GM23338 (cell line): ENCODE data around the gene ZPBP2. TPM values are rescaled to one million over a fixed set of nuclear protein-coding genes. Genes with fewer than 3 reads are reported as not detected.

ENCODE experiments used
- ATAC-seq: fragments of 200-7000 bp; cut with Tn5 transposase; 3 replicates; pipeline ENCODE4 v1.9.1; 2020
- DNase-seq: peaks from one replicate; pipeline ENCODE4 v3.0.0-alpha.2; 2015; ENCODE audit warnings: low spot score
- H2AFZ ChIP-seq: fragments of 200-600 bp; sonication (generic); 2 replicates; pipeline ENCODE4 v1.8.0; 2016; ENCODE audit warnings: antibody characterized with exemption, mild to moderate bottlenecking, moderate library complexity
- H3F3A ChIP-seq: fragments of 200-600 bp; sonication (generic); replicated peaks from 2 replicates; pipeline ENCODE4 v1.8.0; 2017; ENCODE audit warnings: antibody characterized with exemption, mixed run types, low read depth
- H3K27ac ChIP-seq: fragments of 200-600 bp; sonication (generic); 2 replicates; pipeline ENCODE4 v1.6.1; 2016; ENCODE audit warnings: low read depth
- H3K27me3 ChIP-seq: fragments of 200-600 bp; sonication (generic); 2 replicates; pipeline ENCODE4 v1.8.0; 2016; ENCODE audit warnings: mild to moderate bottlenecking, mixed run types, moderate library complexity; ENCODE audit not compliant: insufficient read depth
- H3K36me3 ChIP-seq: fragments of 200-600 bp; sonication (generic); 2 replicates; pipeline ENCODE4 v1.8.0; 2016; ENCODE audit warnings: mild to moderate bottlenecking; ENCODE audit not compliant: insufficient read depth
- H3K4me1 ChIP-seq: fragments of 200-600 bp; sonication (generic); 2 replicates; pipeline ENCODE4 v1.8.0; 2016; ENCODE audit warnings: mild to moderate bottlenecking, moderate library complexity; ENCODE audit not compliant: insufficient read depth
- H3K4me2 ChIP-seq: fragments of 200-600 bp; sonication (generic); 2 replicates; pipeline ENCODE4 v1.7.1; 2017; ENCODE audit warnings: mixed run types
- H3K4me3 ChIP-seq: fragments of 200-600 bp; sonication (generic); 2 replicates; pipeline ENCODE4 v1.6.1; 2016; ENCODE audit warnings: mixed run types
- H3K79me2 ChIP-seq: fragments of 200-600 bp; sonication (generic); replicated peaks from 2 replicates; pipeline ENCODE4 v1.8.0; 2017; ENCODE audit warnings: mild to moderate bottlenecking; ENCODE audit not compliant: insufficient read depth
- H3K9me2 ChIP-seq: fragments of 200-600 bp; sonication (generic); 2 replicates; pipeline ENCODE4 v1.8.0; 2017; ENCODE audit not compliant: insufficient read depth
- H4K20me1 ChIP-seq: fragments of 200-600 bp; sonication (generic); replicated peaks from 2 replicates; pipeline ENCODE4 v1.8.0; 2017; ENCODE audit warnings: mild to moderate bottlenecking; ENCODE audit not compliant: insufficient read depth
- H3K27ac Mint-ChIP-seq: 2 replicates; pipeline ENCODE4 v1.8.0; 2020; ENCODE audit warnings: inconsistent platforms, mild to moderate bottlenecking, moderate library complexity, mixed read lengths
- H3K27me3 Mint-ChIP-seq: 3 replicates; pipeline ENCODE4 v1.8.0; 2022; ENCODE audit warnings: low read depth, mild to moderate bottlenecking, moderate library complexity, mixed read lengths, inconsistent platforms; ENCODE audit not compliant: insufficient read depth, poor library complexity
- H3K36me3 Mint-ChIP-seq: 3 replicates; pipeline ENCODE4 v1.8.0; 2021; ENCODE audit warnings: low read depth, mild to moderate bottlenecking, inconsistent platforms, moderate library complexity, mixed read lengths
- H3K4me1 Mint-ChIP-seq: 3 replicates; pipeline ENCODE4 v1.8.0; 2020; ENCODE audit warnings: mild to moderate bottlenecking, inconsistent platforms, mixed read lengths
- H3K4me3 Mint-ChIP-seq: 3 replicates; pipeline ENCODE4 v1.8.0; 2021; ENCODE audit warnings: moderate library complexity, mild to moderate bottlenecking, inconsistent platforms, mixed read lengths
- H3K9me3 Mint-ChIP-seq: 3 replicates; pipeline ENCODE4 v1.8.0; 2020; ENCODE audit warnings: moderate library complexity, mild to moderate bottlenecking, inconsistent platforms, mixed read lengths
- CREB1 ChIP-seq: fragments of 250-450 bp; sonication (Bioruptor Pico); IDR thresholded peaks from 2 replicates; pipeline ENCODE4 v1.5.0; 2020; ENCODE audit warnings: low read depth, mild to moderate bottlenecking, moderate library complexity
- EZH2 ChIP-seq: fragments of 200-600 bp; sonication (generic); IDR thresholded peaks from one replicate; pipeline ENCODE4 v1.8.0; 2017; ENCODE audit warnings: antibody characterized with exemption, mild to moderate bottlenecking, low read depth; ENCODE audit not compliant: unreplicated experiment
- EZH2phosphoT487 ChIP-seq: fragments of 200-600 bp; sonication (generic); IDR thresholded peaks from one replicate; pipeline ENCODE4 v1.8.1; 2018; ENCODE audit warnings: antibody characterized with exemption; ENCODE audit not compliant: unreplicated experiment
- JUNB ChIP-seq: IDR thresholded peaks from one replicate; pipeline ENCODE4 v1.6.1; 2016; ENCODE audit warnings: antibody characterized with exemption; ENCODE audit not compliant: unreplicated experiment
- NANOG ChIP-seq: IDR thresholded peaks from 2 replicates; pipeline ENCODE4 v1.6.1; 2016; ENCODE audit warnings: antibody characterized with exemption, borderline replicate concordance
- POLR2AphosphoS5 ChIP-seq: IDR thresholded peaks from 2 replicates; pipeline ENCODE4 v1.6.1; 2016; ENCODE audit warnings: antibody characterized with exemption, low read depth
- STAT1 ChIP-seq: IDR thresholded peaks from one replicate; pipeline ENCODE4 v1.6.1; 2016; ENCODE audit warnings: antibody characterized with exemption; ENCODE audit not compliant: unreplicated experiment
- ZNF114 ChIP-seq: fragments of 250-450 bp; sonication (Bioruptor Pico); IDR thresholded peaks from 2 replicates; pipeline ENCODE4 v1.5.0; 2020; ENCODE audit warnings: mild to moderate bottlenecking, moderate library complexity
- ZNF331 ChIP-seq: fragments of 250-450 bp; sonication (Bioruptor Pico); IDR thresholded peaks from 2 replicates; pipeline ENCODE4 v1.5.0; 2020; ENCODE audit warnings: low read depth, mild to moderate bottlenecking, moderate library complexity
- polyA plus RNA-seq: library from polyadenylated mRNA; unstranded; fragments of >200 nt; fragmentation: Nextera tagmentation; extraction: Ambion mirVana; gene quantifications from 2 replicates; pipeline ENCODE4 v1.2.1, GENCODE V29; 2016
- total RNA-seq: library from RNA; depleted of rRNA; stranded (reverse); fragments of >200 nt; shearing (Covaris generic); gene quantifications from 2 replicates; pipeline ENCODE4 v1.2.3, GENCODE V29; 2014
- TF ChIP-seq, protein P1 (sequence below): fragments of 250-450 bp; sonication (Bioruptor Pico); IDR thresholded peaks from 2 replicates; pipeline ENCODE4 v1.5.0; 2020; ENCODE audit warnings: mild to moderate bottlenecking, moderate library complexity
- TF ChIP-seq, protein P2 (sequence below): IDR thresholded peaks from 2 replicates; pipeline ENCODE4 v1.6.1; 2016; ENCODE audit warnings: antibody characterized with exemption
- TF ChIP-seq, protein P3 (sequence below), 2 experiments: fragments of 200-600 bp in 1 of 2; sonication (generic) in 1 of 2; conservative IDR thresholded peaks; 2 replicates each; pipeline versions ENCODE4 v1.5.1 to v1.6.1; 2016 to 2017; ENCODE audit warnings: antibody characterized with exemption in 2 of 2, low read depth in 2 of 2, mild to moderate bottlenecking in 2 of 2, moderate library complexity in 1 of 2
- TF ChIP-seq, protein P4 (sequence below): IDR thresholded peaks from one replicate; pipeline ENCODE4 v1.6.1; 2018; ENCODE audit warnings: antibody characterized with exemption; ENCODE audit not compliant: unreplicated experiment

The ZPBP2 gene
- total and polyA plus RNA-seq, 2 experiments from 2014 or later = not detected

DNA sequence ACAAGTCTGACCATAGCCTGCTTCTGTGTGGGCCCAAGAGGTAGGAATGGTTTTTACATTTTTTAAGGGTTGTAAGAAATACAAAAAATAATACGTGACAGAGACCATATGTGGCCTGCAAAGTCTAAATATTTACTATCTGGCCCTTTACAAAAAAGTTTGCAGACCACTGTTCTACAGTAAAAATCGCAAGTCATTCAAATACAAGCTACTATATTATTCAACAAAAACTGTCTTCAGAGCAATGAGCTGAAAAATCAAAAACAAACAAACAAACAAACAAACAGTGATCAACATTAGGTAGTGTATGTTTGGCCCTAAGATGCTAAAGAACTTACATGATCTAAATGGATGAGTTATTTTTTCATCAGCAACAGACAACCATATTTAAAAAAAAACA lies 36.4 kb upstream of the ZPBP2 start:
- peaks cover 3% of the 10 kb centered on the region; the same call in 2 of the 3 replicates for H3K9me3 Mint-ChIP-seq
- H3K27ac ChIP-seq = no peak overlapping the region

More for the DNA sequence above, 36.4 kb upstream of the ZPBP2 start:
- Mint-ChIP-seq H3K27me3 (peaks cover 9% of the 10 kb centered on the region), H3K36me3 (no peaks in the 10 kb centered on the region), H3K4me3 (no peak overlapping the region), H3K27ac (no peak overlapping the region), H3K4me1 (no peaks in the 10 kb centered on the region)
- H3K4me1 ChIP-seq = no peaks in the 10 kb centered on the region
- TF ChIP-seq, protein P1, sequence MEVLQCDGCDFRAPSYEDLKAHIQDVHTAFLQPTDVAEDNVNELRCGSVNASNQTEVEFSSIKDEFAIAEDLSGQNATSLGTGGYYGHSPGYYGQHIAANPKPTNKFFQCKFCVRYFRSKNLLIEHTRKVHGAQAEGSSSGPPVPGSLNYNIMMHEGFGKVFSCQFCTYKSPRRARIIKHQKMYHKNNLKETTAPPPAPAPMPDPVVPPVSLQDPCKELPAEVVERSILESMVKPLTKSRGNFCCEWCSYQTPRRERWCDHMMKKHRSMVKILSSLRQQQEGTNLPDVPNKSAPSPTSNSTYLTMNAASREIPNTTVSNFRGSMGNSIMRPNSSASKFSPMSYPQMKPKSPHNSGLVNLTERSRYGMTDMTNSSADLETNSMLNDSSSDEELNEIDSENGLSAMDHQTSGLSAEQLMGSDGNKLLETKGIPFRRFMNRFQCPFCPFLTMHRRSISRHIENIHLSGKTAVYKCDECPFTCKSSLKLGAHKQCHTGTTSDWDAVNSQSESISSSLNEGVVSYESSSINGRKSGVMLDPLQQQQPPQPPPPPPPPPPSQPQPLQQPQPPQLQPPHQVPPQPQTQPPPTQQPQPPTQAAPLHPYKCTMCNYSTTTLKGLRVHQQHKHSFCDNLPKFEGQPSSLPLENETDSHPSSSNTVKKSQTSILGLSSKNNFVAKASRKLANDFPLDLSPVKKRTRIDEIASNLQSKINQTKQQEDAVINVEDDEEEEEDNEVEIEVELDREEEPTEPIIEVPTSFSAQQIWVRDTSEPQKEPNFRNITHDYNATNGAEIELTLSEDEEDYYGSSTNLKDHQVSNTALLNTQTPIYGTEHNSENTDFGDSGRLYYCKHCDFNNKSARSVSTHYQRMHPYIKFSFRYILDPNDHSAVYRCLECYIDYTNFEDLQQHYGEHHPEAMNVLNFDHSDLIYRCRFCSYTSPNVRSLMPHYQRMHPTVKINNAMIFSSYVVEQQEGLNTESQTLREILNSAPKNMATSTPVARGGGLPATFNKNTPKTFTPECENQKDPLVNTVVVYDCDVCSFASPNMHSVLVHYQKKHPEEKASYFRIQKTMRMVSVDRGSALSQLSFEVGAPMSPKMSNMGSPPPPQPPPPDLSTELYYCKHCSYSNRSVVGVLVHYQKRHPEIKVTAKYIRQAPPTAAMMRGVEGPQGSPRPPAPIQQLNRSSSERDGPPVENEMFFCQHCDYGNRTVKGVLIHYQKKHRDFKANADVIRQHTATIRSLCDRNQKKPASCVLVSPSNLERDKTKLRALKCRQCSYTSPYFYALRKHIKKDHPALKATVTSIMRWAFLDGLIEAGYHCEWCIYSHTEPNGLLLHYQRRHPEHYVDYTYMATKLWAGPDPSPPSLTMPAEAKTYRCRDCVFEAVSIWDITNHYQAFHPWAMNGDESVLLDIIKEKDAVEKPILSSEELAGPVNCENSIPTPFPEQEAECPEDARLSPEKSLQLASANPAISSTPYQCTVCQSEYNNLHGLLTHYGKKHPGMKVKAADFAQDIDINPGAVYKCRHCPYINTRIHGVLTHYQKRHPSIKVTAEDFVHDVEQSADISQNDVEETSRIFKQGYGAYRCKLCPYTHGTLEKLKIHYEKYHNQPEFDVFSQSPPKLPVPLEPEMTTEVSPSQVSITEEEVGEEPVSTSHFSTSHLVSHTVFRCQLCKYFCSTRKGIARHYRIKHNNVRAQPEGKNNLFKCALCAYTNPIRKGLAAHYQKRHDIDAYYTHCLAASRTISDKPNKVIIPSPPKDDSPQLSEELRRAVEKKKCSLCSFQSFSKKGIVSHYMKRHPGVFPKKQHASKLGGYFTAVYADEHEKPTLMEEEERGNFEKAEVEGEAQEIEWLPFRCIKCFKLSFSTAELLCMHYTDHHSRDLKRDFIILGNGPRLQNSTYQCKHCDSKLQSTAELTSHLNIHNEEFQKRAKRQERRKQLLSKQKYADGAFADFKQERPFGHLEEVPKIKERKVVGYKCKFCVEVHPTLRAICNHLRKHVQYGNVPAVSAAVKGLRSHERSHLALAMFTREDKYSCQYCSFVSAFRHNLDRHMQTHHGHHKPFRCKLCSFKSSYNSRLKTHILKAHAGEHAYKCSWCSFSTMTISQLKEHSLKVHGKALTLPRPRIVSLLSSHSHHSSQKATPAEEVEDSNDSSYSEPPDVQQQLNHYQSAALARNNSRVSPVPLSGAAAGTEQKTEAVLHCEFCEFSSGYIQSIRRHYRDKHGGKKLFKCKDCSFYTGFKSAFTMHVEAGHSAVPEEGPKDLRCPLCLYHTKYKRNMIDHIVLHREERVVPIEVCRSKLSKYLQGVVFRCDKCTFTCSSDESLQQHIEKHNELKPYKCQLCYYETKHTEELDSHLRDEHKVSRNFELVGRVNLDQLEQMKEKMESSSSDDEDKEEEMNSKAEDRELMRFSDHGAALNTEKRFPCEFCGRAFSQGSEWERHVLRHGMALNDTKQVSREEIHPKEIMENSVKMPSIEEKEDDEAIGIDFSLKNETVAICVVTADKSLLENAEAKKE = no peak
- TF ChIP-seq EZH2phosphoT487 = no peak
- TF ChIP-seq JUNB = no peak
- TF ChIP-seq, protein P2, sequence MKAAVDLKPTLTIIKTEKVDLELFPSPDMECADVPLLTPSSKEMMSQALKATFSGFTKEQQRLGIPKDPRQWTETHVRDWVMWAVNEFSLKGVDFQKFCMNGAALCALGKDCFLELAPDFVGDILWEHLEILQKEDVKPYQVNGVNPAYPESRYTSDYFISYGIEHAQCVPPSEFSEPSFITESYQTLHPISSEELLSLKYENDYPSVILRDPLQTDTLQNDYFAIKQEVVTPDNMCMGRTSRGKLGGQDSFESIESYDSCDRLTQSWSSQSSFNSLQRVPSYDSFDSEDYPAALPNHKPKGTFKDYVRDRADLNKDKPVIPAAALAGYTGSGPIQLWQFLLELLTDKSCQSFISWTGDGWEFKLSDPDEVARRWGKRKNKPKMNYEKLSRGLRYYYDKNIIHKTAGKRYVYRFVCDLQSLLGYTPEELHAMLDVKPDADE = no peak
- TF ChIP-seq, protein P3, sequence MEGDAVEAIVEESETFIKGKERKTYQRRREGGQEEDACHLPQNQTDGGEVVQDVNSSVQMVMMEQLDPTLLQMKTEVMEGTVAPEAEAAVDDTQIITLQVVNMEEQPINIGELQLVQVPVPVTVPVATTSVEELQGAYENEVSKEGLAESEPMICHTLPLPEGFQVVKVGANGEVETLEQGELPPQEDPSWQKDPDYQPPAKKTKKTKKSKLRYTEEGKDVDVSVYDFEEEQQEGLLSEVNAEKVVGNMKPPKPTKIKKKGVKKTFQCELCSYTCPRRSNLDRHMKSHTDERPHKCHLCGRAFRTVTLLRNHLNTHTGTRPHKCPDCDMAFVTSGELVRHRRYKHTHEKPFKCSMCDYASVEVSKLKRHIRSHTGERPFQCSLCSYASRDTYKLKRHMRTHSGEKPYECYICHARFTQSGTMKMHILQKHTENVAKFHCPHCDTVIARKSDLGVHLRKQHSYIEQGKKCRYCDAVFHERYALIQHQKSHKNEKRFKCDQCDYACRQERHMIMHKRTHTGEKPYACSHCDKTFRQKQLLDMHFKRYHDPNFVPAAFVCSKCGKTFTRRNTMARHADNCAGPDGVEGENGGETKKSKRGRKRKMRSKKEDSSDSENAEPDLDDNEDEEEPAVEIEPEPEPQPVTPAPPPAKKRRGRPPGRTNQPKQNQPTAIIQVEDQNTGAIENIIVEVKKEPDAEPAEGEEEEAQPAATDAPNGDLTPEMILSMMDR (conservative IDR thresholded peaks at IDR 0.05; ENCODE audit: low read depth in 2 of 2) = no peak
- TF ChIP-seq, protein P4, sequence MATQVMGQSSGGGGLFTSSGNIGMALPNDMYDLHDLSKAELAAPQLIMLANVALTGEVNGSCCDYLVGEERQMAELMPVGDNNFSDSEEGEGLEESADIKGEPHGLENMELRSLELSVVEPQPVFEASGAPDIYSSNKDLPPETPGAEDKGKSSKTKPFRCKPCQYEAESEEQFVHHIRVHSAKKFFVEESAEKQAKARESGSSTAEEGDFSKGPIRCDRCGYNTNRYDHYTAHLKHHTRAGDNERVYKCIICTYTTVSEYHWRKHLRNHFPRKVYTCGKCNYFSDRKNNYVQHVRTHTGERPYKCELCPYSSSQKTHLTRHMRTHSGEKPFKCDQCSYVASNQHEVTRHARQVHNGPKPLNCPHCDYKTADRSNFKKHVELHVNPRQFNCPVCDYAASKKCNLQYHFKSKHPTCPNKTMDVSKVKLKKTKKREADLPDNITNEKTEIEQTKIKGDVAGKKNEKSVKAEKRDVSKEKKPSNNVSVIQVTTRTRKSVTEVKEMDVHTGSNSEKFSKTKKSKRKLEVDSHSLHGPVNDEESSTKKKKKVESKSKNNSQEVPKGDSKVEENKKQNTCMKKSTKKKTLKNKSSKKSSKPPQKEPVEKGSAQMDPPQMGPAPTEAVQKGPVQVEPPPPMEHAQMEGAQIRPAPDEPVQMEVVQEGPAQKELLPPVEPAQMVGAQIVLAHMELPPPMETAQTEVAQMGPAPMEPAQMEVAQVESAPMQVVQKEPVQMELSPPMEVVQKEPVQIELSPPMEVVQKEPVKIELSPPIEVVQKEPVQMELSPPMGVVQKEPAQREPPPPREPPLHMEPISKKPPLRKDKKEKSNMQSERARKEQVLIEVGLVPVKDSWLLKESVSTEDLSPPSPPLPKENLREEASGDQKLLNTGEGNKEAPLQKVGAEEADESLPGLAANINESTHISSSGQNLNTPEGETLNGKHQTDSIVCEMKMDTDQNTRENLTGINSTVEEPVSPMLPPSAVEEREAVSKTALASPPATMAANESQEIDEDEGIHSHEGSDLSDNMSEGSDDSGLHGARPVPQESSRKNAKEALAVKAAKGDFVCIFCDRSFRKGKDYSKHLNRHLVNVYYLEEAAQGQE = no peak
- no peak for TF ChIP-seq EZH2
- TF ChIP-seq CREB1 (CRISPR knock-in tag) = no peak
- TF ChIP-seq STAT1 = no peak
- TF ChIP-seq ZNF331 (CRISPR knock-in tag) = no peak
- TF ChIP-seq POLR2AphosphoS5 = no peak
- TF ChIP-seq ZNF114 = no peak
- no peak for TF ChIP-seq NANOG
- no peaks in the 10 kb centered on the region for H3F3A ChIP-seq
- H3K79me2 ChIP-seq = no peaks in the 10 kb centered on the region
- H2AFZ ChIP-seq = no peak overlapping the region
- DNase-seq = no peak
- no peaks in the 10 kb centered on the region for H4K20me1 ChIP-seq
- H3K9me2 ChIP-seq = peaks cover 5% of the 10 kb centered on the region; the same call in 1 of the 2 replicates
- no peak overlapping the region for H3K4me2 ChIP-seq
- H3K36me3 ChIP-seq = no peaks in the 10 kb centered on the region
- no peak for ATAC-seq
- H3K4me3 ChIP-seq = no peak overlapping the region
- H3K27me3 ChIP-seq = no peaks in the 10 kb centered on the region
